ENCODE measurements around the gene EFCAB8.

Gene EFCAB8

DNA sequence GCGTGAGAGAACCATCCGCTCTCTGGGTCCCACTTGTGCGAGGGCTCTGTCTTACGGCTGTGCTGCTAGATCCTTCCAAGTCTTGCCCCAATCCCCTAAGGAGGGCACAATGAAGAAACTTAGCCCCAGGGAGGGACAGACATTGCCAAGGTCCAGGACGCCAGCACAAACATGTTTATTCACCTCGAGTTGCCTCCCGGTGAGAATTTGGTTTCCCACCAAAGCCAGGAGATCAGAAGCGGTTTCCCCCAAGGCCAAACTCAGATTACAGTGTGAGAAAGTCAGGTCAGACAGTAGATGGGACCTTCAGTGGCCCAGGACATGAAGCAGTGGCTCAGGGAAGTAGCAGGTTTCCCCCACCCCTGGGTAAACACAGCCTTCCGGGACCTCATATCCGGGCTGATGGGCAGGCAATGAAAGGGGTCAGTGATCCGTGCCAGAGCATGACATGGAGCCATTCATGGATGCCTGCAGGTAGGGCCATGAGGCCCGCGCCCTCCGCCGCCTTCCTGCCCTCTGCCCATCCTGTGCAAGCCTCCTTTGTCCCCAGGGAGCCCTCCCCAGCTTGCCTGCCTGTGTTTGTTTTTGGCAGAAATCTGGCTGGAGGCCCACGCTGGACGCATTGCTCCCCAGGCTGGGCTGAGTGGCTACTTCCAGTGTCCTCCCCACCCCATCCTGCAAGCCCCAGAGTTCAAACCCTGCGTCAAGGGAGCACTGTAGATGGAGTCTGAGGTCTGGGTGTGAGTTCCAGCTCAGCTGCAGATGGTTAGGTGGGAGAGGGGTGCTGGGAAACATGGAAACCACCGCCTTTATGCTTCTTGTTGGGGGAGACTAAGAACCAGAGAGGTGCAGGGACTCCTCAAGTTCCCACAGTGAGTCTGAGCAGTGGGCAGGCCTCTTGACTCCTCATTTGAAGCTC, 150.8 kb downstream of the EFCAB8 start:
- no peak for DNase-seq

GRCh38 chr20:33010133-33010504, 151.4 kb downstream of the EFCAB8 start:
- DNase-seq: no peak

- DNase-seq: no peak
Observed at GRCh38 chr20:33010674-33011449, 152.1 kb downstream of the EFCAB8 start.

All from fibroblast of skin of scalp (primary cell).